HepG2 (cell line): Measurements from ENCODE around the gene SDF2. TPM values are rescaled to one million over a fixed set of nuclear protein-coding genes. Genes with fewer than 3 reads are reported as not detected.
A peak's percentile ranks its signal among the peaks of the same experiment; 100 is the strongest.

ENCODE experiments used
- BORCS8-MEF2B ChIP-seq: sonication (generic); formaldehyde crosslinking; IDR thresholded peaks from 2 replicates; pipeline ENCODE4 v1.8.0; 2022; ENCODE audit warnings: mild to moderate bottlenecking, missing genetic modification reagents
- GATAD2A ChIP-seq: IDR thresholded peaks from 2 replicates; pipeline ENCODE4 v1.6.1; 2016
- HCFC1 ChIP-seq: fragments of 150-350 bp; IDR thresholded peaks from 2 replicates; pipeline ENCODE4 v1.6.1; 2014; ENCODE audit warnings: low read depth, low read length
- HDAC1 ChIP-seq: sonication (generic); formaldehyde crosslinking; IDR thresholded peaks from 2 replicates; pipeline ENCODE4 v1.5.1; 2020; ENCODE audit warnings: mild to moderate bottlenecking, missing genetic modification reagents
- HOXD1 ChIP-seq: sonication (generic); formaldehyde crosslinking; IDR thresholded peaks from 2 replicates; pipeline ENCODE4 v1.5.0; 2020; ENCODE audit warnings: missing genetic modification reagents
- MYC ChIP-seq: sonication (generic); formaldehyde crosslinking; IDR thresholded peaks from 2 replicates; pipeline ENCODE4 v1.9.0; 2021; ENCODE audit warnings: missing genetic modification reagents, borderline replicate concordance
- PCBP2 ChIP-seq: fragments of 200-400 bp; formaldehyde crosslinking; optimal IDR thresholded peaks from 2 replicates; pipeline ENCODE3; 2018; ENCODE audit warnings: low read length, low read depth; ENCODE audit not compliant: poor library complexity, severe bottlenecking
- SIN3A ChIP-seq: IDR thresholded peaks from 2 replicates; pipeline ENCODE4 v1.6.1; 2011; ENCODE audit warnings: low read depth, mild to moderate bottlenecking, control low read depth, low read length, borderline replicate concordance
- SMAD1 ChIP-seq: sonication (generic); formaldehyde crosslinking; IDR thresholded peaks from 2 replicates; pipeline ENCODE4 v1.4.0; 2020; ENCODE audit warnings: missing genetic modification reagents, low read depth, mild to moderate bottlenecking, borderline replicate concordance
- SOX13 ChIP-seq, 3 experiments: fragments of 450-650 bp in 1 of 3; sonication (generic) in 1 of 3; formaldehyde crosslinking in 1 of 3; IDR thresholded peaks in 2 of 3; conservative IDR thresholded peaks in 1 of 3; 2 replicates each; pipeline versions ENCODE4 v1.5.0 to v1.6.1; 2016 to 2020; ENCODE audit warnings: antibody characterized with exemption in 1 of 3, mild to moderate bottlenecking in 1 of 3, missing compliant biosample characterization in 1 of 3, missing genetic modification reagents in 1 of 3, moderate library complexity in 1 of 3
- SOX6 ChIP-seq, 2 experiments: fragments of 450-650 bp in 1 of 2; sonication (generic) in 1 of 2; formaldehyde crosslinking in 1 of 2; IDR thresholded peaks; 2 replicates each; pipeline versions ENCODE4 v1.4.0 to v1.6.1; 2017 to 2020; ENCODE audit warnings: antibody characterized with exemption in 1 of 2, mild to moderate bottlenecking in 1 of 2, missing genetic modification reagents in 1 of 2
- SP5 ChIP-seq: IDR thresholded peaks from 2 replicates; pipeline ENCODE4 v1.6.1; 2016; ENCODE audit warnings: low read depth, borderline replicate concordance
- STAT5B ChIP-seq: sonication (generic); formaldehyde crosslinking; IDR thresholded peaks from 2 replicates; pipeline ENCODE4 v1.4.0; 2020; ENCODE audit warnings: missing genetic modification reagents
- TCF7 ChIP-seq: sonication (generic); IDR thresholded peaks from 2 replicates; pipeline ENCODE4 v1.6.1; 2016; ENCODE audit warnings: antibody characterized with exemption, low read depth
- TOE1 ChIP-seq: sonication (generic); formaldehyde crosslinking; IDR thresholded peaks from 2 replicates; pipeline ENCODE4 v1.4.0; 2020; ENCODE audit warnings: mild to moderate bottlenecking, missing genetic modification reagents
- TRIM24 ChIP-seq: sonication (generic); formaldehyde crosslinking; IDR thresholded peaks from 2 replicates; pipeline ENCODE4 v1.8.0; 2022; ENCODE audit warnings: mild to moderate bottlenecking, missing genetic modification reagents
- XBP1 ChIP-seq: sonication (generic); formaldehyde crosslinking; IDR thresholded peaks from 2 replicates; pipeline ENCODE4 v1.5.0; 2020; ENCODE audit warnings: missing genetic modification reagents
- ZBTB3 ChIP-seq: sonication (generic); formaldehyde crosslinking; IDR thresholded peaks from 2 replicates; pipeline ENCODE4 v1.4.0; 2020; ENCODE audit warnings: low read depth, mild to moderate bottlenecking, moderate library complexity, missing genetic modification reagents, borderline replicate concordance
- ZBTB8A ChIP-seq: sonication (generic); formaldehyde crosslinking; IDR thresholded peaks from 2 replicates; pipeline ENCODE4 v1.4.0; 2020; ENCODE audit warnings: mild to moderate bottlenecking, low read depth, missing genetic modification reagents, borderline replicate concordance
- ZNF10 ChIP-seq: sonication (generic); formaldehyde crosslinking; IDR thresholded peaks from 2 replicates; pipeline ENCODE4 v1.4.0; 2020; ENCODE audit warnings: mild to moderate bottlenecking, low read depth, missing genetic modification reagents, borderline replicate concordance
- ZNF263 ChIP-seq: sonication (generic); formaldehyde crosslinking; IDR thresholded peaks from 2 replicates; pipeline ENCODE4 v1.4.0; 2020; ENCODE audit warnings: missing genetic modification reagents
- ZNF776 ChIP-seq: sonication (generic); formaldehyde crosslinking; IDR thresholded peaks from 2 replicates; pipeline ENCODE4 v1.4.0; 2020; ENCODE audit warnings: mild to moderate bottlenecking, missing genetic modification reagents
- polyA plus RNA-seq, 8 experiments: library from polyadenylated mRNA; depleted of rRNA in 3 of 8; stranded (reverse) in 7 of 8; unstranded in 1 of 8; fragments of >200 nt; fragmentation: Illumina TruSeq in 4 of 8; extraction: Trizol in 4 of 8; gene quantifications; 2 replicates each; pipeline versions ENCODE4 v1.2.1 to v1.2.3, GENCODE V29; 2011 to 2016; ENCODE audit warnings: low read depth in 4 of 8, missing spikeins in 1 of 8, mixed read lengths in 1 of 8; ENCODE audit not compliant: insufficient read depth in 1 of 8
- total RNA-seq, 5 experiments: library from RNA; depleted of rRNA; stranded (reverse); fragments of >200 nt; fragmentation: Illumina TruSeq; extraction: Trizol; gene quantifications; 2 replicates each; pipeline ENCODE4 v1.2.3, GENCODE V29; 2016; ENCODE audit warnings: low read depth in 1 of 5
- TF ChIP-seq, protein P1 (sequence below), 2 experiments: sonication (generic) in 1 of 2; formaldehyde crosslinking in 1 of 2; IDR thresholded peaks; 2 replicates each; pipeline versions ENCODE4 v1.4.0 to v1.6.1; 2018 to 2020; ENCODE audit warnings: missing genetic modification reagents in 2 of 2, borderline replicate concordance in 1 of 2, low read depth in 1 of 2, mild to moderate bottlenecking in 1 of 2, missing biosample characterization in 1 of 2
- TF ChIP-seq, protein P2 (sequence below): sonication (generic); formaldehyde crosslinking; IDR thresholded peaks from 2 replicates; pipeline ENCODE4 v1.4.0; 2020; ENCODE audit warnings: missing genetic modification reagents

SDF2 gene
- total and polyA plus RNA-seq, 2 of the 13 experiments (the other 11 are each of a cell fraction or from before 2014, with no cell fraction given): 58.2 to 58.4 TPM

DNA sequence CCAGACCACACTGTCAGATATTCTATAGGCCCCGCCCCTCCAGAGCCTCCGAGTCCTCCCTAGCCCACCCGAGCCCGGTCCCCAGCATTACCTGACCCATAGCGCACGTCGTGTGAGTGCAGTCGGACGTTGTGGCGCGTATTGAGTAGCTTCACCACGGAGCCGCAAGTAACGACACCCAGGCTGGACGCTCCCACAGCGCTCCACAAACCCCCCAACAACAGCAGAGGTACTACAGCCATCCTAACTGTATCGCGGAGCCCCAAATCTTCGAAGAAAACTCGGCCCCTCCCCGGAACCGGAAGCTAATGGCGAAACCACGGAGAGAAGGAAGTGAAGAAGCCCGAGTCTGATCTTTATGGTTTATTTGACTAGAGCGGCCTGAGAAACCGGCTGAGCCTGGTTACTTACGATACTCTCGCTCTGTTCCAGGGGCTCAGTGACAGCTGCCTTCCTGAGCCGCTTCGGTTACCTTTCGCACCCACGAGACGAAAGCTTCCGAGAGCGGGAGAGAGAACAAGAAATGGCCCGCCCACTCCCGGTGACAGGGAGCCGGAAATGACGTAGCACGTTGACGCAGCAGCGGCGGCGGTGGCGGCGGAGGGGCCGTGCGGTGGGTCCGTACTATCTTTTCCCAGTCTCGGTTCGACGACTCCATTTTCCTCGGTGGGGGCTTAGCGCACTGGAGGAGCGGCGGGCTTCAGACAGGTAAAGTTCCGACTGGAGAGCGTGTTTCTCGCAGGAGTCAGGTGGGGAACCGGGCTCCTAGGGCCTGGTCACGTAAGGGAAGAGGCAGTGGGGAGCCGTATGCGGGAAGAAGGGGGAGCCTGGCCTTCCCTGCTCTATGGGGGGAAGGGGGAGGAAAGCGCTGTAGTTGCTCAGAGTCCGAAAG lies at the start of gene SDF2, which contains the start of gene SUPT6H (continued):
- TF ChIP-seq, protein P1, sequence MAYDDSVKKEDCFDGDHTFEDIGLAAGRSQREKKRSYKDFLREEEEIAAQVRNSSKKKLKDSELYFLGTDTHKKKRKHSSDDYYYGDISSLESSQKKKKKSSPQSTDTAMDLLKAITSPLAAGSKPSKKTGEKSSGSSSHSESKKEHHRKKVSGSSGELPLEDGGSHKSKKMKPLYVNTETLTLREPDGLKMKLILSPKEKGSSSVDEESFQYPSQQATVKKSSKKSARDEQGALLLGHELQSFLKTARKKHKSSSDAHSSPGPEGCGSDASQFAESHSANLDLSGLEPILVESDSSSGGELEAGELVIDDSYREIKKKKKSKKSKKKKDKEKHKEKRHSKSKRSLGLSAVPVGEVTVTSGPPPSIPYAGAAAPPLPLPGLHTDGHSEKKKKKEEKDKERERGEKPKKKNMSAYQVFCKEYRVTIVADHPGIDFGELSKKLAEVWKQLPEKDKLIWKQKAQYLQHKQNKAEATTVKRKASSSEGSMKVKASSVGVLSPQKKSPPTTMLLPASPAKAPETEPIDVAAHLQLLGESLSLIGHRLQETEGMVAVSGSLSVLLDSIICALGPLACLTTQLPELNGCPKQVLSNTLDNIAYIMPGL (CRISPR knock-in tag; IDR thresholded peaks at IDR 0.05; ENCODE audit: borderline replicate concordance in 1 of 2, low read depth in 1 of 2): peak; percentile 39 to 76; a peak in 2 of 4 replicates
- TF ChIP-seq SMAD1 (no peak), BORCS8-MEF2B (CRISPR knock-in tag) (no peak), SOX13 (IDR thresholded peaks at IDR 0.05) (no peak; the same call in 1 of the 2 replicates), SOX13 (CRISPR knock-in tag; conservative IDR thresholded peaks at IDR 0.05 in 1 of 2, IDR thresholded peaks at IDR 0.05 in 1 of 2) (0 out of 4 replicates have a peak, but pooled peaks of 1 of the 2 experiments have one; percentile 6), TCF7 (no peak), SP5 (no peak), TRIM24 (CRISPR knock-in tag) (no peak), XBP1 (CRISPR knock-in tag) (no peak), ZNF776 (CRISPR knock-in tag) (no peak), GATAD2A (CRISPR knock-in tag) (no peak), ZBTB8A (CRISPR knock-in tag) (no peak), MYC (CRISPR knock-in tag) (no peak), TOE1 (no peak), HOXD1 (CRISPR knock-in tag) (no peak), STAT5B (CRISPR knock-in tag) (no peak), SOX6 (IDR thresholded peaks at IDR 0.05) (no peak), SOX6 (CRISPR knock-in tag; IDR thresholded peaks at IDR 0.05) (no peak; the same call in none of the 2 replicates), HCFC1 (peak; percentile 29), ZNF263 (peak; percentile 86), HDAC1 (CRISPR knock-in tag) (peak; percentile 95), SIN3A (peak; percentile 27; the same call in 1 of the 2 replicates), PCBP2 (no peak), ZBTB3 (peak; percentile 51; the same call in 1 of the 2 replicates), ZNF10 (CRISPR knock-in tag) (no peak)
- TF ChIP-seq, protein P2, sequence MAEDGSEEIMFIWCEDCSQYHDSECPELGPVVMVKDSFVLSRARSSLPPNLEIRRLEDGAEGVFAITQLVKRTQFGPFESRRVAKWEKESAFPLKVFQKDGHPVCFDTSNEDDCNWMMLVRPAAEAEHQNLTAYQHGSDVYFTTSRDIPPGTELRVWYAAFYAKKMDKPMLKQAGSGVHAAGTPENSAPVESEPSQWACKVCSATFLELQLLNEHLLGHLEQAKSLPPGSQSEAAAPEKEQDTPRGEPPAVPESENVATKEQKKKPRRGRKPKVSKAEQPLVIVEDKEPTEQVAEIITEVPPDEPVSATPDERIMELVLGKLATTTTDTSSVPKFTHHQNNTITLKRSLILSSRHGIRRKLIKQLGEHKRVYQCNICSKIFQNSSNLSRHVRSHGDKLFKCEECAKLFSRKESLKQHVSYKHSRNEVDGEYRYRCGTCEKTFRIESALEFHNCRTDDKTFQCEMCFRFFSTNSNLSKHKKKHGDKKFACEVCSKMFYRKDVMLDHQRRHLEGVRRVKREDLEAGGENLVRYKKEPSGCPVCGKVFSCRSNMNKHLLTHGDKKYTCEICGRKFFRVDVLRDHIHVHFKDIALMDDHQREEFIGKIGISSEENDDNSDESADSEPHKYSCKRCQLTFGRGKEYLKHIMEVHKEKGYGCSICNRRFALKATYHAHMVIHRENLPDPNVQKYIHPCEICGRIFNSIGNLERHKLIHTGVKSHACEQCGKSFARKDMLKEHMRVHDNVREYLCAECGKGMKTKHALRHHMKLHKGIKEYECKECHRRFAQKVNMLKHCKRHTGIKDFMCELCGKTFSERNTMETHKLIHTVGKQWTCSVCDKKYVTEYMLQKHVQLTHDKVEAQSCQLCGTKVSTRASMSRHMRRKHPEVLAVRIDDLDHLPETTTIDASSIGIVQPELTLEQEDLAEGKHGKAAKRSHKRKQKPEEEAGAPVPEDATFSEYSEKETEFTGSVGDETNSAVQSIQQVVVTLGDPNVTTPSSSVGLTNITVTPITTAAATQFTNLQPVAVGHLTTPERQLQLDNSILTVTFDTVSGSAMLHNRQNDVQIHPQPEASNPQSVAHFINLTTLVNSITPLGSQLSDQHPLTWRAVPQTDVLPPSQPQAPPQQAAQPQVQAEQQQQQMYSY (CRISPR knock-in tag): no peak
